Pancreas (tissue), 10 donors: Measurements from ENCODE around the gene MOB1B. TPM values are rescaled to one million over a fixed set of nuclear protein-coding genes. Genes with fewer than 3 reads are reported as not detected.

Source experiments
- ATAC-seq, 4 donors: fragments of 200-7000 bp; cut with Tn5 transposase; one replicate each; pipeline versions ENCODE4 v1.8.0 to v1.9.1; 2020; ENCODE audit warnings: mild to moderate bottlenecking in 4 of 4, moderate library complexity in 4 of 4
- DNase-seq, 6 donors: peaks; one replicate each; pipeline ENCODE4 v3.0.0-alpha.2; 2020
- FAIRE-seq: peaks from 2 replicates; lab custom pipeline; 2012; peaks lifted over from hg19 to GRCh38; lab: Jason Lieb, UNC
- H3K27ac ChIP-seq, 4 donors: fragments of 200-600 bp; sonication (generic); 1 replicate in 3 of 4; 2 replicates in 1 of 4; pipeline versions ENCODE4 v1.5.0 to v1.8.0; 2020
- H3K27me3 ChIP-seq, 4 donors: fragments of 200-600 bp; one replicate each; pipeline ENCODE4 v1.8.0; 2021
- H3K36me3 ChIP-seq, 3 donors: fragments of 200-600 bp; sonication (generic) in 1 of 3; one replicate each; pipeline versions ENCODE4 v1.5.0 to v1.8.0; 2020 to 2021
- H3K4me1 ChIP-seq, 3 donors: fragments of 200-600 bp; one replicate each; pipeline ENCODE4 v1.8.0; 2021
- H3K4me3 ChIP-seq, 4 donors: fragments of 200-600 bp; sonication (generic) in 2 of 4; one replicate each; pipeline versions ENCODE4 v1.5.0 to v1.8.0; 2020 to 2021
- H3K9me3 ChIP-seq, 4 donors: fragments of 200-600 bp; one replicate each; pipeline ENCODE4 v1.8.0; 2021
- CTCF ChIP-seq, 4 donors: fragments of 200-600 bp; sonication (generic) in 3 of 4; IDR thresholded peaks; one replicate each; pipeline versions ENCODE4 v1.5.0 to v1.8.0; 2021; ENCODE audit warnings: antibody characterized with exemption in 4 of 4
- WGBS, 2 donors: extraction: QIAGEN DNeasy Blood & Tissue Kit; methylation state at CpG; one replicate each; pipeline ENCODE4 v1.1.7; 2013; 5-methylcytosine and 5-hydroxymethylcytosine counted together
- intact Hi-C, 3 donors: fragments of 100-400 bp; cut with DNase I; formaldehyde crosslinking; loops; one replicate each; pipeline versions ENCODE4 v1.11.1 to v1.14.2; 2022
- polyA plus RNA-seq, 2 donors: library from polyadenylated mRNA; stranded (reverse); fragments of 200-250 nt; gene quantifications; one replicate each; pipeline ENCODE4 v1.2.3, GENCODE V29; 2013
- total RNA-seq, 6 donors: library from RNA; stranded (reverse); fragmentation: NEBNext Ultra II Directional in 4 of 6; extraction: Animal tissue kit (Norgen Biotek cat#: 25700) in 4 of 6; gene quantifications; one replicate each; pipeline versions ENCODE4 v1.2.1 to v1.2.4, GENCODE V29; 2021 to 2023
- donor health status: healthy with polysubstance abuse.
- donor health status: DM: no; HTN: no; CAD: no; lungs with moderate emphysema.
- donor health status: DM: no; HTN: no; CAD: no.
- donor health status: control.
- donor health status: control.
- donor health status: Bipolar disorder and iron deficiency.
- donor health status: DM: yes; HTN: yes; CAD: no.
- donor health status: DM: no; HTN: no; CAD: no.
- donor health status: DM: no; HTN: no; CAD: no.
- donor health status: DM: yes; HTN: yes; CAD: no.

Gene MOB1B
- 10 to 100 TPM in 3 of 6 donors, 1 to 10 TPM in 3; 5.9 to 15.6 (median 9.4) TPM for total RNA-seq
- 10 to 100 TPM in 1 of 2 donors, 1 to 10 TPM in 1; 3.6 to 15.3 TPM for polyA plus RNA-seq

- Histone ChIP-seq H3K4me1 (peaks cover 0 to 5% (median 0%) of the 10 kb centered on the region in 3 donors), H3K27me3 (no peaks in the 10 kb centered on the region), H3K27ac (peak within 1 kb of the TSS; percentile 46 to 84 (median 76)), H3K4me3 (peak within 1 kb of the TSS; percentile 67 to 94 (median 76)), H3K9me3 (no peaks in the 10 kb centered on the region), H3K36me3 (no peaks in the 10 kb centered on the region)
- peak in 3 of 4 donors; percentile 22 to 38 (median 29) for TF ChIP-seq CTCF (IDR thresholded peaks at IDR 0.05)
- FAIRE-seq, result no peak
- peak; percentile 93 to 97 (median 96) for ATAC-seq
- peak; percentile 81 to 92 (median 84) for DNase-seq
- WGBS, 2 donors, result 0% methylated on average over 44 to 46 of the region's 47 CpGs
- intact Hi-C loops, result no loop called here
Observed at GRCh38 chr4:70901984-70902576, at the start of gene MOB1B. Gene MOB1B, plus strand, starts transcription at chr4:70902369. Its CDS starts 168 bp downstream, at chr4:70902537.

GRCh38 chr4:70855464-70855863, 46.7 kb upstream of the MOB1B start:
- Histone ChIP-seq H3K36me3 (no peaks in the 10 kb centered on the region), H3K27me3 (no peaks in the 10 kb centered on the region), H3K27ac (no peak overlapping the region), H3K4me3 (no peak overlapping the region), H3K4me1 (peaks cover 0 to 7% (median 0%) of the 10 kb centered on the region in 3 donors), H3K9me3 (no peaks in the 10 kb centered on the region)
- no peak for DNase-seq
- 95 to 96% methylated on average over 2 of the region's 2 CpGs for WGBS, 2 donors
- no peak for FAIRE-seq
- TF ChIP-seq CTCF (IDR thresholded peaks at IDR 0.05), result no peak
- intact Hi-C loops, result no loop called here
- ATAC-seq, result no peak

- Histone ChIP-seq H3K27me3 (no peaks in the 10 kb centered on the region), H3K36me3 (no peaks in the 10 kb centered on the region), H3K27ac (no peak overlapping the region), H3K9me3 (no peaks in the 10 kb centered on the region), H3K4me1 (peaks cover 0 to 7% (median 0%) of the 10 kb centered on the region in 3 donors), H3K4me3 (no peak overlapping the region)
- WGBS, 2 donors, result 45 to 46% methylated on average over 4 of the region's 4 CpGs
- FAIRE-seq (no peak), DNase-seq (no peak), ATAC-seq (no peak)
- no peak for TF ChIP-seq CTCF (IDR thresholded peaks at IDR 0.05)
- intact Hi-C loops, result no loop called here
Observed at GRCh38 chr4:70858454-70858853, 43.7 kb upstream of the MOB1B start.

GRCh38 chr4:70859066-70859465, 43.1 kb upstream of the MOB1B start:
- 7 to 23% methylated on average over 1 of the region's 1 CpG for WGBS, 2 donors
- H3K36me3 ChIP-seq, result no peaks in the 10 kb centered on the region

More at GRCh38 chr4:70859066-70859465, 43.1 kb upstream of the MOB1B start:
- ATAC-seq (peak in 3 of 4 donors; percentile 54 to 79 (median 70)), FAIRE-seq (no peak), DNase-seq (no peak)
- intact Hi-C loops, result no loop called here
- Histone ChIP-seq H3K27me3 (no peaks in the 10 kb centered on the region), H3K27ac (no peak overlapping the region), H3K4me3 (no peak overlapping the region), H3K4me1 (peaks cover 0 to 7% (median 0%) of the 10 kb centered on the region in 3 donors), H3K9me3 (no peaks in the 10 kb centered on the region)
- TF ChIP-seq CTCF (IDR thresholded peaks at IDR 0.05), result no peak
